GM18907 (cell line): ENCODE results near the gene PNRC1.
"Not testable (repeated sequence)": the region's sequence is repeated elsewhere in the genome, so short reads cannot be mapped to it uniquely, and the experiment has no call there.

Experiments used
- ATAC-seq: cut with Tn5 transposase; IDR thresholded peaks from one replicate; pipeline ENCODE4 v1.9.1; 2021; ENCODE audit warnings: mild to moderate bottlenecking, moderate library complexity; ENCODE audit not compliant: unreplicated experiment

The PNRC1 gene

DNA sequence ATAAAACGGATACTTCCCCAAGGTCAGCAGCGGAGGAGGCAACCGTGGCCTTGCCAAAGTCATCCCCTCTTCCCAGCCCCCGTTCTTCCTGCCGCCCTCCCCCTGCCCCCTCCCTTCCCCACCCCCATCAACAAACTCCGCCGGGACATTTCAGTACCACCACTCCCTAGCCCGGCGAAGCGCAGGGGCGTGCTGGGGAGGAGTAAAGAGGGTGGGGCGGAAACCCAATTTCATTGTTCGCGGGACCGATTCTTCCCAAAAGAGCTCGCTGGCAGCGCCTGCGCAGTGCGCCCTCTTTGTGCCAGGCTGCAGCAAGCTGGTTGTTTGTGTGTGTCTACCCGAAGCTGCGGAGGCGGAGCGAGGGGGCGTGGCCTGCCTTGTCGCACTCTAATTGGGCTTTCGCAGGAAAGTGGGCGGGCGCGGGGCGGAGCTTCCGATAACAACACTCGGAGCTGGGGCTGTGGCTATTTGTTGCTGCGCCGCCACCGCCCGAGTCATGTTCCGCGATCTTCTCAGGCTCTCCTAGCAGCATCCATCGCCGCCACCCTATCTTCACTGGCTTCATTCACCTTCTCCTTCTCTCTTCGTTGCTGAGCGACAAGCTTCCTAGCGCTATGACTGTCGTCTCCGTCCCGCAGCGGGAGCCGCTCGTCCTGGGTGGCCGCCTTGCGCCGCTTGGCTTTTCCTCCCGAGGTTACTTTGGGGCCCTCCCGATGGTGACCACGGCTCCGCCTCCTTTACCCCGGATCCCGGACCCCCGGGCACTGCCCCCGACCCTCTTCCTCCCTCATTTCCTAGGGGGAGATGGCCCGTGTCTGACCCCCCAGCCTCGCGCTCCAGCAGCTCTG lies at the start of gene PNRC1:
PNRC1 (plus strand) TSS at position 471 of the 848 bp plus-strand sequence; CDS start at position 615, 144 bp downstream.
- ATAC-seq = peak; percentile 86

DNA sequence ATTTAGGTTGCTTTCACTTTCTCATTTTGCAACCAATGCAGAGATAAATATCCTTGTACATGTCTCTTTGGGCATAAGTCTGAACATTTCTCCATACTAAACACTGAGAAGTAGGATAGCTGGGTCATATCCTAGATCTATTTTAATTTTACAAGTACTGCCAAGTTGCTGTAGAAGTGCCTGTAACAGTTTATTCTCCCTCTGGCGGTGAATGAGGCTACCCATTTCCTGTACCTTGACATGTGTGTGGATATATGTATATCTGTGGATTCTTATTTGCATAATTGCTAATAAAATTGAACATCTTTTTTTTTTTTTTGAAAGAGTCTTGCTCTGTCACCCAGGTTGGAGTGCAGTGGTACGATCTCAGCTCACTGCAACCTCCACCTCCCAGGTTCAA lies 48.0 kb upstream of the PNRC1 start:
- no peak for ATAC-seq

DNA sequence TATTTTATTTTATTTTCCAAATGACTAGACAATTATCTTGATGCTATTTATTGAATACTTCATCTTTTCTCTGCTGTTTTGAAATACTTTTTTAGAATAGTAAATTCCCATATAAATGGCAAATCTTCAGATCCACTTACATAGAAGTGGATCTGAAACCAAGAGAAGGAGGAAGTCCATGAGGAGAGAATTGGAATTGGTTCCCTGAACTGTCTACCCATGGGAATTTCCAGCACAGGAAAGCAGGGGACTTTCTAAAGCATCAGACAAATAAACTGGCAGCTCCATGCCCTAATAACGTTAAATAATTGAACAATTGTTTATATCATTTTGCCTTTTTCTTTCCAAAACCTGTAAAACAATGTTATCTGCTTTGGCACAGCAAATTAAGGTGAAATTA lies 47.1 kb upstream of the PNRC1 start:
- no peak for ATAC-seq

DNA sequence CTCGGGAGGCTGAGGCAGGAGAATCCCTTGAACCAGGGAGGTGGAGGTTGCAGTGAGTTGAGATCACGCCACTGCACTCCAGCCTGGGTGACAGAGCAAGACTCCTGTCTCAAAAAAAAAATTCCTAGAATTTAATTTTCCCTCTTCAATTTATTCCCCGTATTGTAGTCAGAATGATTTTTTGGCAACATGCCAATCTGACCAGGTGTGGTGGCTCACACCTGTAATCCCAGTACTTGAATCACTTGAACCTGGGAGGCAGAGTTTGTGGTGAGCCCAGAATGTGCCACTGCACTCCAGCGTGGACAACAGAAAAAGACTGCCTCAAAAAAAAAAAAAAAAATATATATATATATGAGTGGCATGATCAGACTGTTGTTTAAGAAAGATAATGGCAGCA lies 46.4 kb upstream of the PNRC1 start:
- ATAC-seq = not testable (repeated sequence)

DNA sequence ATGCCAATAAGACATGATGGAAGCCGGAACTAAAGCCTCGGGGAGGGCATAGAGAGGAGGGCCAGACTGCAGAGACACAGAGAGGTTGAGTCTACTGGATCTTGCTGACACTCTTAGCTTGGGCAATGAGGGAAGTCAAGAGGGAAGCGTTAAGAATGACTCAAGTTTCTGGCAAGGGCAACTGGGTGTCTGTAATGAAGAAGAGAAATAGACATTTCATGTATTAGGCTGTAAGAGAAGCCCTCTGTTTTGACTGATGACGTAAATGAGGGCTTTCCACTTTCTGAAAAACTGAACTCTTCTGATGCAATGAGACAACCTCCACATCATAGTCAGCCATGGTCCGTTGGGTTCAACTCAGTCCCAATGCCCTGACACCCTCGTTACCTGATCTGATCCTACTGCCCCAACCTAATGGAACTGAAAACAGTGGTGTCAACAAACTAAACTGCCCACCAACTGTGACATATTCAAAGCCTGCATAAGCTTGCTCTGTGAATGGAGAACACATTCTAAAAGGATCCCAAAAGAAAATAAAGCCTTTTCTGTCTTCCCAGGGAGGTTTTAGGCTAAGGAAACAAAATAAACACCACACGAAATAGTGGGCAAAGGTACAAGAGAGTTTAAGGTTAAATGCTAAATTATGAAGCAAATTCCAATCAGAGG lies 45.8 kb upstream of the PNRC1 start:
- no peak for ATAC-seq

DNA sequence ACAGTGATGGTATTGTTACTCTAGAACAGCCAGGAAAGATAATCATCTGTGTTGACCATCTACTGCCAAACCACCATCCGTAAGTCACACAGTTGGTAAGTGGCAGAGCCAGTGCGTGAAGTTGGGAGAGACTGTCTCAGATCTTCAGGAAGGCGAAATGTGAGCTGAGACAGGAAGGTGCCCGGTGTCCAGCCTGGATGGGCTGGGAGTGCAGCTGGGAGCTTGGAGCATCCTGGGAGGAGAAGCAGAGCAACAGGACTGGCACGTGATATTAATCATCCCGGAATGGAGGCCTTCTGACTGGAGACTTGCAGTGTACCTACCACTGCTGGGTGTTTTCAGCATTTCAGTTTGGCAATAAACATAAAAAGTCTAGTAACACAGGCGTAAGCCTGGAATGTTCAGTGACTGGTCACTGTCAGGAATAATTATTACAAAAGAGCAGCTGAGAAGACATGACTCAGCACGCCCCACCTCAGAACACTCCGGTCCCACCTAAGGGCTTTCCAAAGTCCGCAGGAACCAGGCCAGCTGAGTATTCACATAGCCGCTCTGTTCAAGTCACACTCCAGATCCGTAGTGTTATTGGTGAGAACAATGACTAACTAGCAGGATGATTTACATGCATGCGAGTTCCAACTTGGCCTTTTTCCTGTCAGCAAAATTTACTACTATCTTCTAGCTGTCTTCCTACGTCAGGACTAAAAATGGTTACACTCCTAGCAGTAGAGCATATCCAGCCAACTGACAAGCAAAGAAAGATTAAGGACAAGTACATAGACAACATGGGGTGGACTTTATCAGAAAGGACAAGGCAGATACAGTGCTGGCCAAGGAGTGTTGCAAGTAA lies 45.1 kb upstream of the PNRC1 start:
- no peak for ATAC-seq

DNA sequence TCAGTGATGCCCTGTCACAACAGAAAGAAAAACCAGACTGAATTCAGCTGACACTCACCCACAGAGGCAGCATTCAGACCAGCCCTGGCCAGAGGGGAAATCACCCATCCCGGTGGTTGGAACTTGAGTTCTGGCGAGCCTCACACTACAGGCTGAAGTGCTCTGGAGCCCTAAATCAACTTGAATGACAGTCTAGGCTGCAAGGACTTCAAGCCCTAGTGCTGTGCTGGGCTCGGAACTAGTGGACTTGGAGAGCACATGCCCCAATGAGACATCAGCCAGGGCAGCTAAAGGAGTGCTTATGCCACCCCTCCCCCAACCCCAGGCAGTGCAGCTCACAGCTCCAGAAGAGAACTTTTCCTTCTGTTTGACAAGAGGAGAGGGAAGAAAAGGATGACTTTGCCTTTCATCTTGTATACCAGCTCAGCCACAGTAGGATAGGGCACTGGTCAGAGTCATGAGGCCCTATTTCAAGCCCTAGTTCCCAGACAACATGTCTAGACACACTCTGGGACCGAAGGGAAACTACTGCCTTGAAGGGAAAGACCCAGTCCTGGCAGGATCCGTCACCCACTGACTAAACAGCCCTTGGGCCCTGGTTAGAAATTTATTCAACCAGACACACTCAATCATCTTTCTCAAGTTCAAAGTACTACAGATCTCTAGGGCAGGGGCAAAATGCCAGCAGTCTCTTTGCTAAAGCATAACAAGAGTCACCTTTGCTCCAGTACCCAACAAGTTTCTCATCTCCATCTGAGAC lies 43.2 kb upstream of the PNRC1 start:
- ATAC-seq = no peak

DNA sequence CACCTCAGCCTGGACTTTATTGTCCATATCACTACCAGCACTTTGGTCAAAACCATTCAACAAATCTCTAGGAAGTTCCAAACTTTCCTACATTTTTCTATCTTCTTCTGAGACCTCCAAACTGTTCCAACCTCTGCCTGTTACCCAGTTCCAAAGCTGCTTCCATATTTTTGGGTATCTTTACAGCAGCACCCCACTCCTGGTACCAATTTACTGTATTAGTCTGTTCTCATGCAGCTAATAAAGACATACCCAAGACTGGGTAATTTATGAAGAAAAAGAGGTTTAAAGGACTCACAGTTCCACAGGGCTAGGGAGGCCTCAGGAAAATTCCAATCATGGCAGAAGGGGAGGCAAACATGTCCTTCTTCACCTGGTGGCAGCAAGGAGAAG lies 42.7 kb upstream of the PNRC1 start:
- ATAC-seq = not testable (repeated sequence)

DNA sequence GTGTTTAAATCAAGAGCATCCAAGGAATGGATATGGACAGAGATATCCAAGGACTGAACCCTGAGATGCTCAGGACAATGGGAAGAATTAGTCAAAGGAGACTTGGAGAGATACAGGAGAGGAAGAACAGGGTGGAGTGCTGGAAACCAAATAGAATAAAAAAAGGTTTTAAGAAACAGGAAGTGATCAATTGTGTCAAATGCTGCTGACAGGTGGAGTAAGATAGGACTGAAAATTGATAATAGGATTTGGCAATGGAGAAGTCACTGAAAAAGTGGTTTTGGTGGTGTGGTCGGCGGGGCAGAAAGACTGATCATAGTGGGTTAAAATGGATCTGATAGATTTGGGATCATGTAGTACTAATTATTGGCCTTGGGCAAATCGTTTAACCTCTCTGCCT lies 37.9 kb upstream of the PNRC1 start:
- no peak for ATAC-seq

DNA sequence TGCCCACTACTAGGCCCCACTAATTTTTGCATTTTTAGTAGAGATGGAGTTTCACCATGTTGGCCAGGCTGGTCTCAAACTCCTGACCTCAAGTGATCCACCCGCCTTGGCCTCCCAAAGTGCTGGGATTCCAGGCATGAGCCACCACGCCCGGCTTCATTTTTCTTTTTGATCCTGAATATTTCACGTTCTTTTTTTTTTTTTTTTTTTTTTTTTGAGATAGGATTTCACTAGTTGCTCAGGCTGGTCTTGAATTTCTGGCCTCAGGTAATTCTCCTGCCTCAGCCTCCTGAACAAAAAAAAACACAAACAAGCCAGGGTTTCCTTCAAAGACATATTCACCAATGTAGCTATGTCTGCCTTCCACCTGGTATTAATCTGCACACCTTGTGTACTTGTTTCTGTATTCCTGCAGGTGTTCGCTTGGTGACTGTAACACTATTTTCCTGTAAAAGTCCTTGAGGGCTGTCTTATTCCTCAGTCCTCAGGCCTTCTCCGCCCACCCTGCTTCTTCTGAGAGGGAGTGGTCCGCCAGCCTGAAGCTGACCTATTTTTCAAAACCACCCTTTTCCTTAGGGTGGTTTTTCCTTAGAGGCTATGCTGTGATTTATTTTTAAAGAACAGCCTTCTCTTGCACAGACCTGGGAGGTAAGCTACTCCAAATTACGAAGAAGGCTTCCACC lies 36.1 kb upstream of the PNRC1 start:
- no peak for ATAC-seq

DNA sequence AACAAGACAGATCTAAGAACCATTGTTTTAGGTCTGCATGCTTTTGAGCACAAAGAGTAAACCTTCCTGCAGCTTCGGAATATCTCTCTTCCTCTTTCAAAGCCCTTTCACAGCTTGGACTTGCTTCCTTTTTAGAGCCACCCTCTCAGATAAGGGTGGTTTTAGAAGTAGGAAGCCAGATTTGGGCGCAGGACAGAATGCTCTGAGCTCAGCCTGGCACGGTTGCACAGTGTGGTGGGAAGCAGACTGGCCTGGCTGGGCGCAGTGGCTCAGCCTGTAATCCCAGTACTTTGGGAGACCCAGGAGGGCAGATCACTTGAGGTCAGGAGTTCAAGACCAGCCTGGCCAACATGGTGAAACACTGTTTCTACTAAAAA lies 35.6 kb upstream of the PNRC1 start:
- ATAC-seq = no peak

DNA sequence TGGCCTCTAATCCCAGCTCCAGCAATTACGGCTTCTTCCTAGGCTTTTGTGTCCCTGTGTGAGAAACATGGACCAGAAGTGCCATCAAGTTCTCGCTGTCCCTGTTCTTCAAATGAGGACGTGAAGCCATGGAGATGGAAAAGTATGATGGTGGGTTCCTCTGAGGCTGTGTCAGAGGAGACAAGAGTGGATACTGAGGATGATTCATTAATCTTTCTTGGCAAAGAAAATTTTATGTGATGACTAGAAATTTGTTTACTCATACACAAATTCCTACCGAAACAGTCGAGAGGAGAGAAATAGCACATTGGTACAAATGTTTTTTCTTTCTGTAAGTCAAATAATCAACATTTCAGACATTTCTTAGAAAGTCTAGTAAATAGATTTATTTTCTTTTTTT lies 35.0 kb upstream of the PNRC1 start:
- ATAC-seq = no peak

DNA sequence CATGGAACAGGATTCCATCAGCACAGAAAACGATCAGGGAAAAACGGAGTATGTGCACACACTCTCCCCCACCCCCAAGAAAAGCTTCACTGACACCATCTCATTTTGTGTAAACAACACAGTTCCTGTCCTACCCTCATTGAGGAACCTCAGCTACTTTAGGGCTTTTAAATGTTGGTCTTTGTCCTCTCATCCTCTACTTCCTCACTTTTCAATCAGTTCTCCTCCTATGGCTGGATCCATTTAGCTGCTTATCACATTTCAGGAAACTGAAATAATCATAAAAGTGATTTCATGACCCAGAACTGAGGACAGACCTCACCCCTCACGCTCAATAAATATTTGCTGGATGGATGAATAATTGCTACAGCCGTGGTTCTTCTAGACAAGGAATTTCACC lies 33.1 kb upstream of the PNRC1 start:
- ATAC-seq = no peak

DNA sequence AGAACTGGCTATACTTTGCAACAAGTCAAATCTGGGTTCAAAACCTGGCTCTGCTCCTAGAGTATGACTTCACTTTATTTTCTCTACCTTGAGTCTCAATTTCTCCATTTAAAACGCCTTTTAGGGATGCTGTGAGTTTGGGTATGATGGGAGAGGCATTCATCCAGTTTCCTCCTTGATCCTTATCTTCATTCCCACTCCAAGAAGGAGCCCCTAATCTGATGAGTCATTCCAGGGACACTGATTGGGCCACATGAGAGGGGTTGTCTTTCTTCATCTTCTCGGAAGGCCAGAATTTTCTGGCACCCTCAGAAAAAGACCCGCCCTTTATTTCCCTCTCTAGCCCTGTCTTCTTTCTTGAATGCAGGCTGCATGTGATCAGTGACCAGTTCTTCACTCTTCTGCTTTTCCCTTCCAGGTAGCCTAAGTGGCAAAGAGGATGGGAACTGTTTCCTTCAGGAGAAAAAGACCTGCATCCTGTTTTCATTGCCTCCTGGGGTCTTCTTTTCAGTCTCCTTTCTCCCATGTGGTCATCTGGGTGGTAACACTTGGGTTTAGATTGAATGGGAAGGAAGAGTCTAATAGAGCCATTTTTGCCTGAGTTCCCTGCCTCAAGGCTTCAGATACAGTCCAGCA lies 32.1 kb upstream of the PNRC1 start:
- no peak for ATAC-seq

DNA sequence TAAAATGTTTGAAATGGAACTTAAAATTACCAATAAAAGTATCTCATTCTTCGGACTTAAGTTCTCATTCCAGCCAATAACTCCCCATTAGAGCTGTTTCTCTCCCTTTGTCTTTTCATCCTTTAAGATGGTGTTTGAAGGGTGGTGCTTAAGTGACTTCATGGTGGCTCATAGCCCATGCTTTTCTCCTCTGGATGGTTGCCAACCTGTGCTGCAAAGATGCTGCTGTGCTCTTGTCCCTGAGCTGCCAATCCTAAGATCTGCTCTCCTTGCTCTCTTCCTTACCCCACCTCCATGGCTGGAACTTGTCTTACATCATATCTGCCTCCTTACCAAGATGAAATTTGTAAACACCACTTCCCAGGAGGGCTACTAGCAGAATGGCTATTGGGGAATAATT lies 31.6 kb upstream of the PNRC1 start:
- no peak for ATAC-seq

DNA sequence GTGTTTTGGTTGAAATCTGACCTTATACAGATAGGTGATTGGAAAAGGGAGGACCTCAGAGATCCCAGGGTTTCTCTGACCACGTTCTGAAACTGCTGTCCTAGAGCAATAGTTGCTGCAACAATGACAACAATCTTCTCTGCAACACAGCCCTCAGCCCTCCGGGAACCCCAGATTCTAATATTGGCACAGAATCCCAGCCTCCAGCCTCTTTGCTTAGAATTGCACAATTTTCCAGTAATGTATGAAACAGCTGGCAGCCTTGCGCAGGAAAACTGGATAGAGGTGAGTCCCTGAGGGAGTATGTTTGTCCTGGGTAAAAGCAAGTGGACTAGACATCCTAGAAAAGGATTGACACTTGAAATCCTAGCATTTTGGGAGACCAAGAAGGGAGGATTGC lies 30.4 kb upstream of the PNRC1 start:
- ATAC-seq = no peak

DNA sequence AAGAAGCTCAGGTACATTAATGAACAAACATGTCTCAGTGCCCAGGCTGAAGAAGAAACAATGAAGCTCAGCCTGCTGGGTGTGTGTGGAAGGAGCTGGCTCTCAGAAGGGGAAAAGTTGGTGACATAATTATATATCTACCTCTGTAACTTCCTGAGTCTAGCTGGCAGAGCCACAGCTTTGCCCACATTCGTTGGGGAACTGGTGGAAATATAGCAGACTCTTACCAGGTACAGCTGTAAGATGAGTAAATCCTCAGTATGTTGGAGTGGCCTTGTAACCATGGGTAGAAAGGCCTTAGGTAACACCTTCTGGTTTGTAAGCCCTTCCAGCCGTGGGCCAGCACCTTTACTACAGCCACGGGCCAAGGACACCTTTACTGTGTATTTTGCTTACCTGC lies 29.9 kb upstream of the PNRC1 start:
- no peak for ATAC-seq

DNA sequence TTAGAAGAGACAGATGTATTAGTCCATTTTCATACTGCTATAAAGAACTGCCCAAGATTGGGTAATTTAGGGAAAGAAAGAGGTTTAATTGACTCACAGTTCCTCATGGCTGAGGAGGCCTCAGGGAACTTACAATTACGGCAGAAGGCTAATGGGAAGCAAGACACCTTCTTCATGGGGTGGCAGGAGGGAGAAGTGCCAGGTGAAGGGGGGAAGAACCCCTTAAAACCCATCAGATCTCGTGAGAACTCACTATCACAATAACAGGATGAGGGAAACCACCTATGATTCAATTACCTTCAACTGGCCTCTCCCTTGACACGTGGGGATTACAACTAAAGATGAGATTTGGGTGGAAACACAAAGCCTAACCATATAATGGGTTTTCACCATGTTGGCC lies 28.9 kb upstream of the PNRC1 start:
- no peak for ATAC-seq

DNA sequence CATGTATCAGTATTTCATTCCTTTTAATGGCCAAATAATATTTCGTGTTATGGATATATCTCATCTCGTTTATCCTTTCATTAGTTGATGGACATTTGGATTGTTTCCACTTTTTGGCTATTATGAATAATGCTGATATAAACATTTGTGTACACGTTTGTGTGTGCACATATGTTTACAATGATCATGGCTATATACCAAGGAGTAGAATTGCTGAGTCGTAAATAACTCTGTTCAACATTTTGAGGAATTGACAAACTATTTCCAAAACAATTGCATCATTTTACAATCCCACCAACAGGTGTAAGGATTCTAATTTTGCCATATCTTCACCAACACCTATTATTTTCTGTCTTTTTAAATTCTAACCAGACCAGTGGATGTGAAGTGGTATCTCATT lies 26.3 kb upstream of the PNRC1 start:
- ATAC-seq = no peak

DNA sequence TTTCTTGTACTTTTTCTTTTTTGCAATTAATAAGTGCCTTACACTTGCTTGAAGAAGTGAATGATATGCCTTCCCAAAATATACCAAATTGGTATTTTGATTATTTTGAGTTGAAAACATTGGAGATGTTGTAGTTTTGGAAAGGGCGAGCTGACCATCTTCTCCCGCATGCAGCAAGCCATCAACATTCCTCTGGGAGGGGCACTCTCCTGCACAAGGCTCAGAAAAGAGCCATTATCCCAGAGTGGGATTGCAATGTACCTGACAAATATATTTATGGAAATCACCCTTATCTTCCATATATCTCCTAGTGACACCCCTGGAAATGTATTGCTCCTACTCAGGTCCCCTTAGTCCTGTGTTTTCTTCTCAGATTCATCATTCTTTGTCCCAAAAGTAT lies 22.8 kb upstream of the PNRC1 start:
- no peak for ATAC-seq
